Caki2 (cell line): ENCODE measurements around the gene SLC1A4. TPM values are rescaled to one million over a fixed set of nuclear protein-coding genes. Genes with fewer than 3 reads are reported as not detected.
"Not testable (repeated sequence)": the region's sequence is repeated elsewhere in the genome, so short reads cannot be mapped to it uniquely, and the experiment has no call there.

Experiments
- DNase-seq: peaks from one replicate; pipeline ENCODE4 v3.0.0-alpha.2; 2015; ENCODE audit warnings: low read depth
- in situ Hi-C: cut with HindIII; loops from 2 replicates; pipeline ENCODE4 v1.10.0; 2016; ENCODE audit warnings: low sequenced_read_pairs, low pct_unique_long_range_greater_than_20kb, mixed read lengths
- total RNA-seq: library from RNA; depleted of rRNA; stranded (reverse); fragments of >200 nt; shearing (Covaris generic); gene quantifications from 2 replicates; pipeline ENCODE4 v1.2.3, GENCODE V29; 2014; ENCODE audit warnings: low replicate concordance

Gene SLC1A4
- total RNA-seq, 1 experiment from 2014 or later = 30.7 TPM

- no peak for DNase-seq
- in situ Hi-C loops = loop anchor here (25.0 kb wide), 1 partner anchor 96 kb away; no protein-coding TSS in a partner anchor
These were observed 44.0 kb downstream of the SLC1A4 start for GRCh38 chr2:65033178-65033577.

GRCh38 chr2:65033667-65034066 lies 44.5 kb downstream of the SLC1A4 start:
- DNase-seq = not testable (repeated sequence)
- in situ Hi-C loops = loop anchor here (25.0 kb wide), 1 partner anchor 96 kb away; no protein-coding TSS in a partner anchor

- no peak for DNase-seq
- in situ Hi-C loops = loop anchor here (25.0 kb wide), 1 partner anchor 98 kb away; no protein-coding TSS in a partner anchor
These were observed 46.2 kb downstream of the SLC1A4 start for GRCh38 chr2:65035351-65035943.

- no peak for DNase-seq
- in situ Hi-C loops = loop anchor here (25.0 kb wide), 1 partner anchor 100 kb away; no protein-coding TSS in a partner anchor
These were observed 48.0 kb downstream of the SLC1A4 start for GRCh38 chr2:65037178-65037577.

GRCh38 chr2:65039640-65040039 lies 50.4 kb downstream of the SLC1A4 start:
- in situ Hi-C loops = loop anchor here (25.0 kb wide), 1 partner anchor 102 kb away; no protein-coding TSS in a partner anchor
- DNase-seq = no peak

GRCh38 chr2:65040400-65041261 lies 51.4 kb downstream of the SLC1A4 start:
- DNase-seq = peak; percentile 69
- in situ Hi-C loops = loop anchor here (25.0 kb wide), 1 partner anchor 103 kb away; no protein-coding TSS in a partner anchor

- in situ Hi-C loops = loop anchor here (25.0 kb wide), 1 partner anchor 106 kb away; no protein-coding TSS in a partner anchor
- no peak for DNase-seq
These were observed 53.8 kb downstream of the SLC1A4 start for GRCh38 chr2:65043001-65043400.

- in situ Hi-C loops = loop anchor here (25.0 kb wide), 1 partner anchor 107 kb away; no protein-coding TSS in a partner anchor
- no peak for DNase-seq
These were observed 55.0 kb downstream of the SLC1A4 start for GRCh38 chr2:65044097-65044735.

GRCh38 chr2:65045651-65046050 lies 56.5 kb downstream of the SLC1A4 start:
- DNase-seq = peak; percentile 44

GRCh38 chr2:65046633-65047407 lies 57.6 kb downstream of the SLC1A4 start:
- in situ Hi-C loops = loop anchor here (25.0 kb wide), 1 partner anchor 110 kb away; no protein-coding TSS in a partner anchor
- DNase-seq = no peak

More at GRCh38 chr2:65045651-65046050, 56.5 kb downstream of the SLC1A4 start:
- in situ Hi-C loops = loop anchor here (25.0 kb wide), 1 partner anchor 108 kb away; no protein-coding TSS in a partner anchor

- in situ Hi-C loops = loop anchor here (25.0 kb wide), 1 partner anchor 112 kb away; no protein-coding TSS in a partner anchor
- DNase-seq = no peak
These were observed 59.9 kb downstream of the SLC1A4 start for GRCh38 chr2:65049010-65049639.

- in situ Hi-C loops = no loop called here
- DNase-seq = no peak
These were observed 61.7 kb downstream of the SLC1A4 start for GRCh38 chr2:65050931-65051330.

GRCh38 chr2:65053199-65053598 lies 64.0 kb downstream of the SLC1A4 start:
- DNase-seq = no peak
- in situ Hi-C loops = no loop called here

GRCh38 chr2:65054749-65055421 lies 65.7 kb downstream of the SLC1A4 start:
- in situ Hi-C loops = no loop called here
- no peak for DNase-seq

- in situ Hi-C loops = no loop called here
- DNase-seq = no peak
These were observed 66.4 kb downstream of the SLC1A4 start for GRCh38 chr2:65055422-65056214.
